Activated B cell treated with CpG ODN at 0.5 μM for 24 hours (primary cell): Measurements from ENCODE around the gene GRM7. TPM values are rescaled to one million over a fixed set of nuclear protein-coding genes. Genes with fewer than 3 reads are reported as not detected.

Experiments
- ATAC-seq: fragments of 200-7000 bp; cut with Tn5 transposase; one replicate; pipeline ENCODE4 v1.10.0; 2021; ENCODE audit warnings: low read depth, mild to moderate bottlenecking, moderate library complexity
- CTCF ChIA-PET: fragments of 350-600 bp; sonication (Branson Sonifier 250); formaldehyde crosslinking; loops from one replicate; lab custom pipeline; 2021; ENCODE audit warnings: antibody characterized with exemption; lab: Charles Lee
- POLR2A ChIA-PET: fragments of 350-600 bp; sonication (Branson Sonifier 250); formaldehyde crosslinking; loops from one replicate; lab custom pipeline; 2021; ENCODE audit warnings: antibody characterized with exemption; lab: Charles Lee
- DNase-seq: peaks from one replicate; pipeline ENCODE4 v3.0.0; 2022
- H3K27ac Mint-ChIP-seq: one replicate; pipeline ENCODE4 v1.8.0; 2020; ENCODE audit warnings: mixed read lengths
- H3K27me3 Mint-ChIP-seq: one replicate; pipeline ENCODE4 v1.8.0; 2021; ENCODE audit warnings: mixed read lengths
- H3K36me3 Mint-ChIP-seq: one replicate; pipeline ENCODE4 v1.8.0; 2021; ENCODE audit warnings: low read depth, mixed read lengths
- H3K4me1 Mint-ChIP-seq: one replicate; pipeline ENCODE4 v1.8.0; 2021; ENCODE audit warnings: mixed read lengths
- H3K4me3 Mint-ChIP-seq: one replicate; pipeline ENCODE4 v1.8.0; 2020; ENCODE audit warnings: mild to moderate bottlenecking, mixed read lengths
- H3K9me3 Mint-ChIP-seq: one replicate; pipeline ENCODE4 v1.8.0; 2020; ENCODE audit warnings: mixed read lengths
- CTCF ChIP-seq: fragments of 200-600 bp; IDR thresholded peaks from one replicate; pipeline ENCODE4 v1.8.0; 2022; ENCODE audit warnings: antibody characterized with exemption, mild to moderate bottlenecking
- intact Hi-C: fragments of 100-400 bp; cut with micrococcal nuclease; formaldehyde crosslinking; loops from one replicate; pipeline ENCODE4 v1.15.1; 2024
- total RNA-seq: library from RNA; stranded (reverse); gene quantifications from 2 replicates; pipeline ENCODE4 v1.2.3, GENCODE V29; 2022

Gene GRM7
- total RNA-seq, 1 donor from 2014 or later, result not detected

DNA sequence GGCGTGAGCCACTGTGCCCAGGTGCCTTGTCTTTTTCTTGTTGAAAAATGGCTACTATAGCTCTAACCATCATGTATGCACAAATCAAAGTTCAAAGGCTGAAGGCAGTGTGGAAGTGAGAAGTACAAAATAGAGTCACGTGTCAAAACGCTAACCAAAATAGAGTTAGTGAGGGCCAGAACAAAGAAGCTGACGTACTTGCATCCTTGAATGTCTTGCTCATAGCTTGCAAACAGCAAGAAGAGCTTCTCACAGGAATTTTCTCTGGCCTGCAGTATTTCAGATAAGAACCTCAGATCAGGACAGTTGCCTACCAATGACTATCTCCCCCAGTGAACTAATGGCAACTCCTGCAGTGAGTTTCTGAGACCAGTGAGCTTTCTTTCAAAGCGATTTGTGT lies 713.5 kb downstream of the GRM7 start:
- Mint-ChIP-seq H3K9me3 (peaks cover 13% of the 10 kb centered on the region), H3K4me3 (no peak overlapping the region), H3K27ac (no peak overlapping the region), H3K36me3 (no peaks in the 10 kb centered on the region), H3K4me1 (no peaks in the 10 kb centered on the region), H3K27me3 (no peaks in the 10 kb centered on the region)
- TF ChIP-seq CTCF, result no peak
- ChIA-PET POLR2A (no interaction called here), CTCF (no interaction called here)
- intact Hi-C loops, result no loop called here
- DNase-seq, result no peak
- no peak for ATAC-seq

DNA sequence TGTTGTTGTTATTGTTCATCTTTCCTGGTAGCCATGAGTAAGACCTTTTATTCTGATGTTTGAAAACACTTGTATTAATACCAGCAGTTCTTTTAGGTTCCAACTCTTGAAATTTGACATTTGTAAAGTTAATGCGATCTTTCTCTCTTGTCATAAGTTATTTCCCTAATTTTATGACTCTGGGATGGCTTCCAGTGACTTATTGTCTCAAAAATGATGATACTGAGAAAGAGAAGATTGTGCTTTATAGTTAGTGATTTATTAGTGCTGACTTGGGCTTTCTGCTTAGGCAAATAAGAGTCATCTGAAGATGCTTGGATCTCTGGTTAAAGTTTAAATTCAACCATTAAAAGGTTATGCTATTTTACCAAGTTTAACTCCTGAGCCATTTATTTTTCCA lies 715.2 kb downstream of the GRM7 start:
- Mint-ChIP-seq H3K4me1 (no peaks in the 10 kb centered on the region), H3K4me3 (no peak overlapping the region), H3K27ac (no peak overlapping the region), H3K9me3 (peaks cover 6% of the 10 kb centered on the region), H3K36me3 (no peaks in the 10 kb centered on the region), H3K27me3 (no peaks in the 10 kb centered on the region)
- DNase-seq (no peak), ATAC-seq (no peak)
- TF ChIP-seq CTCF, result no peak
- ChIA-PET CTCF (no interaction called here), POLR2A (no interaction called here)
- intact Hi-C loops, result no loop called here

GRCh38 chr3:7576506-7576905 lies 715.6 kb downstream of the GRM7 start:
- POLR2A ChIA-PET, result no interaction called here
- no peak for TF ChIP-seq CTCF
- Mint-ChIP-seq H3K4me1 (no peaks in the 10 kb centered on the region), H3K4me3 (no peak overlapping the region), H3K9me3 (peaks cover 2% of the 10 kb centered on the region), H3K27ac (no peak overlapping the region), H3K27me3 (no peaks in the 10 kb centered on the region), H3K36me3 (no peaks in the 10 kb centered on the region)
- DNase-seq (no peak), ATAC-seq (no peak)
- intact Hi-C loops, result no loop called here
- CTCF ChIA-PET, result no interaction called here

DNA sequence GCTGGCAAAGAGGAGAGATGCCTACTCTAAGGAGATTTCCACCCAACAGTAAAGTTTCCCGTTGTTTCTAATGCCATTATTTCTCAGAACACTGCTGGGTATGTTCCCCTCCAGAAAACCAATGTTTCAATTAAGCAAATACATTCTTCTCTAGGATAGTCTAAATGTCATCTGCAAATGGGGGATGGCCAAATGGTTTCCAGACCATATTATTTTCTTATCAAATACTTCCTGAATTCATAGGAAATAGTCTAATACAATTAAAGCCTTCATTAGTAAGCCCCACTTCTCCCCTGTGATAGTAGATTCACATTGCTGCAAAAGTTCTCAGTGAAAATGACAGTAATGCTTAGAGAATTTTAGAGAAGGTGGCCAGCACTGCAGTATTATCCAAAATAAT lies 716.6 kb downstream of the GRM7 start:
- no peak overlapping the region for H3K27ac Mint-ChIP-seq
- TF ChIP-seq CTCF, result no peak
- H3K27me3 Mint-ChIP-seq, result no peaks in the 10 kb centered on the region
- no peaks in the 10 kb centered on the region for H3K36me3 Mint-ChIP-seq
- no peak overlapping the region for H3K4me3 Mint-ChIP-seq
- no peaks in the 10 kb centered on the region for H3K4me1 Mint-ChIP-seq
- no peak for ATAC-seq
- no peak for DNase-seq
- POLR2A ChIA-PET, result no interaction called here
- CTCF ChIA-PET, result no interaction called here
- no peaks in the 10 kb centered on the region for H3K9me3 Mint-ChIP-seq
- intact Hi-C loops, result no loop called here

- ChIA-PET CTCF (no interaction called here), POLR2A (no interaction called here)
- intact Hi-C loops, result no loop called here
- Mint-ChIP-seq H3K27ac (no peak overlapping the region), H3K4me3 (no peak overlapping the region), H3K9me3 (peaks cover 7% of the 10 kb centered on the region), H3K4me1 (no peaks in the 10 kb centered on the region), H3K36me3 (no peaks in the 10 kb centered on the region), H3K27me3 (no peaks in the 10 kb centered on the region)
- DNase-seq (no peak), ATAC-seq (no peak)
- no peak for TF ChIP-seq CTCF
These were observed 720.9 kb downstream of the GRM7 start for GRCh38 chr3:7581831-7582230.
